WTC11 (cell line): ENCODE measurements around the gene PICK1. TPM values are rescaled to one million over a fixed set of nuclear protein-coding genes. Genes with fewer than 3 reads are reported as not detected.
A peak's percentile ranks its signal among the peaks of the same experiment; 100 is the strongest.

Source experiments
- ATAC-seq: fragments of 200-7000 bp; cut with Tn5 transposase; 2 replicates; pipeline ENCODE4 v1.10.0; 2021; ENCODE audit warnings: mild to moderate bottlenecking, moderate library complexity
- CTCF ChIA-PET: fragments of 300-600 bp; sonication (Branson Sonifier 250); formaldehyde crosslinking; loops from one replicate; lab custom pipeline; 2021; ENCODE audit warnings: antibody characterized with exemption; lab: Charles Lee
- POLR2A ChIA-PET: fragments of 350-600 bp; sonication (Branson Sonifier 250); formaldehyde crosslinking; loops from one replicate; lab custom pipeline; 2021; ENCODE audit warnings: antibody characterized with exemption; lab: Charles Lee
- DNase-seq: peaks from one replicate; pipeline ENCODE4 v3.0.0; 2021; ENCODE audit warnings: low spot score
- H3K27ac Mint-ChIP-seq: 2 replicates; pipeline ENCODE4 v1.8.0; 2021; ENCODE audit warnings: mixed read lengths
- H3K27me3 Mint-ChIP-seq: 2 replicates; pipeline ENCODE4 v1.8.0; 2021; ENCODE audit warnings: low read depth, mild to moderate bottlenecking, moderate library complexity, mixed read lengths
- H3K36me3 Mint-ChIP-seq: 2 replicates; pipeline ENCODE4 v1.8.0; 2021; ENCODE audit warnings: mixed read lengths
- H3K4me1 Mint-ChIP-seq: 2 replicates; pipeline ENCODE4 v1.8.0; 2022; ENCODE audit warnings: mixed read lengths
- H3K4me3 Mint-ChIP-seq: 2 replicates; pipeline ENCODE4 v1.8.0; 2021; ENCODE audit warnings: mild to moderate bottlenecking, moderate library complexity, mixed read lengths
- H3K9me3 Mint-ChIP-seq: 2 replicates; pipeline ENCODE4 v1.8.0; 2021; ENCODE audit warnings: mixed read lengths
- ARID4B ChIP-seq: sonication (generic); formaldehyde crosslinking; IDR thresholded peaks from 2 replicates; pipeline ENCODE4 v1.8.0; 2023; ENCODE audit warnings: missing genetic modification reagents, mild to moderate bottlenecking, borderline replicate concordance
- ATF1 ChIP-seq: sonication (generic); formaldehyde crosslinking; IDR thresholded peaks from 2 replicates; pipeline ENCODE4 v1.8.1; 2023; ENCODE audit warnings: mild to moderate bottlenecking, moderate library complexity, missing genetic modification reagents
- ATF3 ChIP-seq: sonication (generic); formaldehyde crosslinking; conservative IDR thresholded peaks from 2 replicates; pipeline ENCODE4 v1.8.1; 2022; ENCODE audit warnings: mild to moderate bottlenecking, missing genetic modification reagents
- CDX4 ChIP-seq: fragments of 250-450 bp; sonication (Bioruptor Pico); IDR thresholded peaks from 2 replicates; pipeline ENCODE4 v1.9.0; 2021; ENCODE audit warnings: moderate library complexity, mild to moderate bottlenecking, inconsistent platforms, borderline replicate concordance
- E2F1 ChIP-seq: sonication (generic); formaldehyde crosslinking; IDR thresholded peaks from 2 replicates; pipeline ENCODE4 v1.8.0; 2022; ENCODE audit warnings: mild to moderate bottlenecking, missing genetic modification reagents
- FOXP1 ChIP-seq: sonication (generic); formaldehyde crosslinking; IDR thresholded peaks from 2 replicates; pipeline ENCODE4 v1.8.0; 2022; ENCODE audit warnings: missing genetic modification reagents, mild to moderate bottlenecking, moderate library complexity, borderline replicate concordance
- GABPB1 ChIP-seq: sonication (generic); formaldehyde crosslinking; IDR thresholded peaks from 2 replicates; pipeline ENCODE4 v1.8.1; 2023; ENCODE audit warnings: mild to moderate bottlenecking, missing genetic modification reagents
- HMGXB4 ChIP-seq: sonication (generic); formaldehyde crosslinking; IDR thresholded peaks from 2 replicates; pipeline ENCODE4 v1.8.1; 2023; ENCODE audit warnings: mild to moderate bottlenecking, moderate library complexity, missing genetic modification reagents
- NFE2L1 ChIP-seq: sonication (generic); formaldehyde crosslinking; IDR thresholded peaks from 2 replicates; pipeline ENCODE4 v1.8.1; 2023; ENCODE audit warnings: missing genetic modification reagents
- NR3C1 ChIP-seq: sonication (generic); formaldehyde crosslinking; conservative IDR thresholded peaks from 2 replicates; pipeline ENCODE4 v1.8.1; 2023; ENCODE audit warnings: low read depth, mild to moderate bottlenecking, missing genetic modification reagents
- ZBTB43 ChIP-seq: sonication (generic); formaldehyde crosslinking; IDR thresholded peaks from 2 replicates; pipeline ENCODE4 v1.8.1; 2023; ENCODE audit warnings: mild to moderate bottlenecking, missing genetic modification reagents
- total RNA-seq: library from RNA; stranded (reverse); gene quantifications from 3 replicates; pipeline ENCODE4 v1.2.3, GENCODE V29; 2021

Gene PICK1
- total RNA-seq, 1 experiment from 2014 or later = 33.4 TPM

GRCh38 chr22:38031491-38031890 is 25.7 kb upstream of the PICK1 start (continued):
- TF ChIP-seq CDX4 (no peak), ATF3 (CRISPR knock-in tag) (no peak), ZBTB43 (CRISPR knock-in tag) (no peak), ATF1 (no peak)

GRCh38 chr22:38032681-38033521 is 24.3 kb upstream of the PICK1 start:
- Mint-ChIP-seq H3K4me3 (no peak overlapping the region), H3K27me3 (no peaks in the 10 kb centered on the region; the same call in 1 of the 2 replicates), H3K4me1 (peaks cover 31% of the 10 kb centered on the region), H3K9me3 (no peaks in the 10 kb centered on the region), H3K36me3 (no peaks in the 10 kb centered on the region), H3K27ac (no peak overlapping the region)
- DNase-seq = no peak
- ATAC-seq = no peak
- ChIA-PET CTCF (interaction anchor here (0.6 to 3.1 kb wide), 4 partner anchors 19 to 71 kb away, joined by 3 to 37 read pairs (median 14); partner anchors contain the start of gene SOX10), POLR2A (no interaction called here)
- peak; percentile 51 for TF ChIP-seq GABPB1
- no peak for TF ChIP-seq E2F1 (CRISPR knock-in tag)
- no peak for TF ChIP-seq NR3C1 (CRISPR knock-in tag)
- TF ChIP-seq ARID4B (CRISPR knock-in tag) = no peak
- no peak for TF ChIP-seq FOXP1 (CRISPR knock-in tag)
- TF ChIP-seq NFE2L1 (CRISPR knock-in tag) = no peak
- 0 out of 2 replicates have a peak, but pooled peaks have one; percentile 5 for TF ChIP-seq HMGXB4
